ENCODE data around the gene ZNF429.

DNA sequence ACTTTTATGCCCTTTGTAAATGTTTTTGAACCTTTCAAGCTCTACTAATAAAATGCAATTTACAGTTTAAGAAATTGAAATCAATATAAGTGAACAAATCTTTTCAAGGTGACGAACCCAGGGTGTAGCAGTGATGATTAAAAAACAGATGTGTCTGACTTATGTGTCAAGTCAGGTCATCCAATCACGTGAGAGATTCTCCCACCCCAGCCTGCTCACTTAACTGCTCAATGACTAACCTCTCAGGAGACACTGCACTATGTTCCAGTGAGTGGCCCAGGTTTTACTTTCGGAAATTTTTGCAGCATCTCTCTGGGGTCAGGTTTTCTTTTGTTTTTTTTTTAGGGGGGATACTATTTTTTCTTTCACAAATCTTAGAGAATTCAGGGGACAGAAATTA lies 60.7 kb downstream of the ZNF429 start:
- TF ChIP-seq, protein P1, sequence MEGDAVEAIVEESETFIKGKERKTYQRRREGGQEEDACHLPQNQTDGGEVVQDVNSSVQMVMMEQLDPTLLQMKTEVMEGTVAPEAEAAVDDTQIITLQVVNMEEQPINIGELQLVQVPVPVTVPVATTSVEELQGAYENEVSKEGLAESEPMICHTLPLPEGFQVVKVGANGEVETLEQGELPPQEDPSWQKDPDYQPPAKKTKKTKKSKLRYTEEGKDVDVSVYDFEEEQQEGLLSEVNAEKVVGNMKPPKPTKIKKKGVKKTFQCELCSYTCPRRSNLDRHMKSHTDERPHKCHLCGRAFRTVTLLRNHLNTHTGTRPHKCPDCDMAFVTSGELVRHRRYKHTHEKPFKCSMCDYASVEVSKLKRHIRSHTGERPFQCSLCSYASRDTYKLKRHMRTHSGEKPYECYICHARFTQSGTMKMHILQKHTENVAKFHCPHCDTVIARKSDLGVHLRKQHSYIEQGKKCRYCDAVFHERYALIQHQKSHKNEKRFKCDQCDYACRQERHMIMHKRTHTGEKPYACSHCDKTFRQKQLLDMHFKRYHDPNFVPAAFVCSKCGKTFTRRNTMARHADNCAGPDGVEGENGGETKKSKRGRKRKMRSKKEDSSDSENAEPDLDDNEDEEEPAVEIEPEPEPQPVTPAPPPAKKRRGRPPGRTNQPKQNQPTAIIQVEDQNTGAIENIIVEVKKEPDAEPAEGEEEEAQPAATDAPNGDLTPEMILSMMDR (IDR thresholded peaks at IDR 0.05), result no peak
- no peak for TF ChIP-seq POLR2AphosphoS5 (IDR thresholded peaks at IDR 0.05)
- no peak for TF ChIP-seq EP300 (IDR thresholded peaks at IDR 0.05)
